ENCODE data around the gene SH2D4B.

SH2D4B gene

GRCh38 chr10:80545258-80545881, 7.7 kb downstream of the SH2D4B start:
- DNase-seq: no peak

DNA sequence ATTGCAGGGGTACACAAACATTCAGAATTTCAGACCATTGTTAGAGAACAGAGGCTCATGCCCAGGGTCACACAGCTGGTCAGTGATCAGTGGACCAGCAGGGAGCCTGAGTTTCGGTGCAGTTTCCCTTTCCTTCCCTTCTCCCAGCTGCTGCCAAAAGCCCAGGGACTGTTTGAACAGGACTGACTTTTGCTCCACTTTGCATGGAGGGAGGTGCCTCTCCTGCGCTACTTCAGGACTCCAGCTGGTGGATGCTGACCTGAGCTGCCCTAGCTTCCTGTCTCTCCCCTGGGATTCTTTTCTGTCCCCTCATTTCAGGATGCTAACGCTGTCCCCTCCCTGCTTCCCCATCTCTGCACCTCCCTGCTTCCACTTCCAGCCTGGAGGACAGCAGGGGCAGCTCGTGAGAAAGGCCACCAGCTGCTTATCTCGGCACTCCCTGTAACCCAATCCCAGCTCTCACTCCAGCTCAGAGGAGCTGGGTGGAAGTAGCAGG, 14.5 kb downstream of the SH2D4B start:
- DNase-seq: no peak

GRCh38 chr10:80553436-80553835, 15.7 kb downstream of the SH2D4B start:
- DNase-seq: no peak

GRCh38 chr10:80554050-80554449, 16.3 kb downstream of the SH2D4B start:
- DNase-seq: no peak

DNA sequence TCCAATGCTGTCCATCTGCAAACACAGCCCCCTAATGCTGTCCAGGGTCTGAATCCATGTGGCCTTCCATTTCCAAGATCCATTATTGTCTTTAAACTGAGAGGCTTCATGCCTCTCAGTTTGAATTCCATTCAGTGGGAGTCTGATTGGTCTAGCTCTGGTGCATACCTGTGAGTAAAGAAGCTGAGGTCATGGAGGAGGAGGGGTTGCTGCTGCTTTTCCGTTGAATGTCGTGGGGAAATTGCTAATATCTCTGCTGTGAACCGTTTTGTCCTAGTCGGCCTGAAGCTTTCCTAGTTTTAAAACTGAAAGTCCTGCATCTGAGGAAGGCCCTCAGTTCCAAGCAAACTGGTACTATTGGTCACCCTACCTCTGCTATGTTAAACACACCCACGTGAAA, 17.7 kb downstream of the SH2D4B start:
- no peak for DNase-seq

GRCh38 chr10:80561950-80562349, 24.2 kb downstream of the SH2D4B start:
- DNase-seq: no peak

DNA sequence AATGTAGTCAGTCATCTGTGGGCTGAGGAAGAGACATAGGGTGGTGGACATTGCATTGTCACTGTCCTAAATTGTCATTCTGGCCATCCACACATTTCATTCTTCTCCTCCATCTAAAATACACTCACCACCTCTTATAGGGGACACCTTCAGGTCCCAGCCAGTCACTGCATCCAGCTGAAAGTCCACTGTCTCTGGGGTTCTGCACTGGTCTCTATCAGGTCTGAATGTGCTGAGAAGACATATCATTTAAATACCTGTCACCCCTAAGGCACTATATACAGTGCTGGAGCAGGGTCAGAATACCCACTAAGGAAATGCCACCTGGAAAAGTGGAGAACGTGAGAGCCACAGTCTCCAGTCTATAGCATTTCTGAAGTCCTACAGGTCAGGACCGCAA, 29.6 kb downstream of the SH2D4B start:
- DNase-seq: no peak

DNA sequence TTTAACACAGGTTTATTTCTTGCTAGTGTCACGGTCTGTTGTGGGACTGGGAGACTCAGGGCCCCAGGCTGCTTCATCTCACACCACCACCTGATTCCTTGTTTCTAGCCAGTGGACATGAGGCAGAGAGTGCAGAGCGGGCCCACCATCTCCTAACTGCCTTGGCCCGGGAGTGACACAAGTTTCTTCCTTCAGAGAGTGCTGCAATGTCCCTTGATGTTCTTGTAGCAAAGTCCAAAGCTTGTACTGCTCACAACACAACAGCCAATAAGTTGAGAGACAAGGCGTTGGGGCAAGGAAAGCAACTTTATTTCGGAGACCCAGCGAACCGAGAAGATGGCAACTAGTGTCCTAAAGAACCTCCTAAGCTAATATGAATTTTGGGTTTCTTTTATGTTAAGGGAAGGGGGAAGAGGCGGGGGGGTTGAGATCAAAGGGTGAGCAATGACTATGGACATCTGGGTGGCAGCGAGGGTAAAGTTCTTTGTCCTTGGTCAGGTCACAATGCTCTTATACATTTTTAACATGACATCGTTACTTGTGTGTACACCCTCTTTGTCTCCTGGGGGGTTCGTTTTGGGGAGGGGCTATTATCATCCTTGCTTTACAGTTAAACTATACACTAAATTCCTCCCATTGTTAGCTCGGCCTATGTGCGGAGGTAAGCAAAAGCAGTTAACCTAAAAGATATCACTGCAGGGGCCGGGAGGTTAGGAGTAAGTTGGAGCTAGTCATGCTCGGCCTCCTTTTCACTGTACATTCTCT, 31.6 kb downstream of the SH2D4B start:
- DNase-seq: no peak

DNA sequence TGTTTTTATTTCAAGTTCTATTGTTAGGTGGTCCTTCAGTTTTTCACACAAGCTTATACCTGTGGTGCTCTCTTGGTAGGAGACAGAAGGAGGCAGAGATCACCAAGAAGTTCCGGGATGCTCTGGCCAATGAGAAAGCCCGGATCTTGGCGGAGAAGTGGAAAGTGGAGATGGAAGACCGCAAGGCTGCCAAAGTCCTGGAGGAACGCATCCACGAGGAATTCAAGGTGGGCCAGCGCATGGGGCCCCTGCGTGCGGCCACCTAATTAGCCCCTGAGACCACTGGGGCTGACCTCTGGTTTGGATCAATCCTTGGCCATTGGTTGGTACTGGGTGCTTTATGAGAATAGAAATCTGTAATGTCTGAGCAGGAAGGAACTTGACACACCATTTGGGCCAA, 33.6 kb downstream of the SH2D4B start:
- no peak for DNase-seq

GRCh38 chr10:80579181-80579763, 41.6 kb downstream of the SH2D4B start:
- DNase-seq: no peak

DNA sequence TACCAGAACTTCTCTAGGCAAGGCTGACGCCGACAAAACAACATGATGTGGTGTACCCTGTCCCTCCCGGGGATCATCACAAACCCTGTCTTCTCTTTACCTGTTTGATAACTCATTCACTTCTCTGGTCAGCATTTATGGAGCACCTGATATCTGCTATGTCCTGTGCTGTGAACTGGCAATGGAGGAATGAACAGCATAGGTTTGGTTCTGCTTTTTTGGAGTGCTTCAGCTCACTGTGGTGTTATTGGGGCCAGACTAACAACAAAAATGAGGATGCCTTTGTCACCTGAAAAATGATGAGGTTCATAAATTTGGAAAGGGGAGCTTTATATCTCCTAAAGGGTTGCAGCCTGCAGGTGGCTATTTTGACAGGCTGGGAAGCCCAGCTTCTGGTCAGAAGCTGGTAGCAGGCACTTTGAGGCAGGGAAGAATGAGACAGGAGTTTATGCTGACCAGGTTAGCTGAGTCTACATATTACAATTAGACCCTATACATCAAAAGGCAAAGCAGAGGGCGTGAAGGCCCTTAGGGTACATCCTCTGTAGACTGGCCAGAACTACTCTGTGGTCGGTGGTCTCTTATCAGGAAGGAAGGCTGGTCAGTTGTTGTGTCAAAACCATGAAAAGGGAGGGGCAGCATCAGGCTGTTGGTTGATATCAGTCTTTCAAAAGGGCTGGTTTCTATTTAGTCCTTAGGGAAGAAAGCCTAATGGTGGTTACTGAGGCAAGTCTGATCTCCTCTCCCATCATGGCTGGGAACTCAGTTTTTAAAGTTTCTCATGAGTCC, 42.3 kb downstream of the SH2D4B start:
- DNase-seq: no peak

GRCh38 chr10:80580638-80581468, 43.2 kb downstream of the SH2D4B start:
- no peak for DNase-seq

GRCh38 chr10:80581469-80581835, 43.8 kb downstream of the SH2D4B start:
- no peak for DNase-seq

GRCh38 chr10:80582286-80582960, 44.7 kb downstream of the SH2D4B start:
- no peak for DNase-seq

DNA sequence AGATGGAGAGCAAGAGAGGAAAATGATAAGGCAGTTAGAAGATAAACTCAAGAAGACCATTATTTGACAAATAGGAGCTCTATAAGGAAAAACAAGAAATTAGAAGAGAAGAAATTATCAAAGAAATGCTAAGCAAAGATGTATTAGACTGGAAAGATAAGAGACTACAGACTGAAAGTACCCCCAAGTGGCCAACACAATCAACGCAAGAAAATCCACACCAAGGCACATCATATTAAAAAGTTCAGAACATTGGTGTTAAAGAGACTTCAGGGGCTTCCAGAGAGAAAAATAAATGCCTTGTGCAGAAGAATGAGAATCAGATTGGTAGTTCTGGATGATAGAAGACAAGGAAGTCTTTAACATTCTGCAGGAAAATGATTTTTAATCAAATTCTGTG, 46.0 kb downstream of the SH2D4B start:
- no peak for DNase-seq

GRCh38 chr10:80585812-80586211, 48.1 kb downstream of the SH2D4B start:
- no peak for DNase-seq

DNA sequence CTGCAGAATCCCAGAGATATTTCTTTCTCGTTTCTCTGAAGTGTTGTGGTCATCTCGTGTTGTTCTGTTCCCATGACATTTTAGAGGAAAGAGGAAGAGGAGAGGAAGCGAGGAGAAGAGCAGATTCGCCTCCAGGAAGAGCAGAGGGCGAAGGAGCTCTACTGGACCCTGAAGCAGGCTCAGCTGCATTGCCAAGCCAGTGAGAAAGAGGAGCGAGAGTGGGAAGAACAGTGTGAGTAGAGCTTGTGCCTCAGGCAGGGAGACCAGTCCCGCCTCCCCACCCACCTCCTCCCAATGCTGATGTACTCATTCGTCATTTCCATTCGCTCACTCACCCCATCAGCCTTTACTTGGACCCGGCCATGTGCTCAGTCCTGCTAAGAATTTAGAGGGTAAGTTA, 50.8 kb downstream of the SH2D4B start:
- no peak for DNase-seq

- no peak for DNase-seq
These were observed 52.1 kb downstream of the SH2D4B start for GRCh38 chr10:80589726-80590373.

DNA sequence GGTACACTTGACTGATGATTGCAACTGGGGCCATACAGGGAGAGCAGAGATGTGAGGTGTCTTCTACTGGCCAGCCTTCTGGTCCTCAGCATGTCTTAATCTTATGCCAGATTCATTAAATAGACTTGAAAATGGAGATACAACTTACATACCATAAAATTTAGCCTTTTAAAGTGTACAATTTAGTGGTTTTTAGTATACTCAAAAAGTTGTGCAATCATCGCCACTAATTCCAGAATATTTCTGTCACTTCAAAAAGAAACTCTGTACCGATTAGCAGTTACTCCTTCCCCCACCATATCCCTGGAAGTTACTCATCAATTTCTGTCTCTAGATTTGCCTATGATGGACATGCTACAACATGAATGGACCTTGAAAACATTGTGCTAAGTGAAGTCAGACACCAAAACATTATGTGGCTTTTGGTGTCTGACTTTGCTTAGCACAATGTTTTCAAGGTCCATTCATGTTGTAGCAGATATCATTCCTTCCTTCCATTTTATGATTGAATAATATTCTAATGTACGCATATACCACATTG, 53.0 kb downstream of the SH2D4B start:
- no peak for DNase-seq

- peak in 1 of 4 experiments; percentile 4 for DNase-seq
These were observed 58.9 kb downstream of the SH2D4B start for GRCh38 chr10:80596391-80597257.

Data from activated CD4-positive, CD25-positive, alpha-beta regulatory T cell (primary cell).